Pancreas (tissue), 10 donors: ENCODE results near the gene TRIM50. TPM values are rescaled to one million over a fixed set of nuclear protein-coding genes. Genes with fewer than 3 reads are reported as not detected.
"Not testable (repeated sequence)": the region's sequence is repeated elsewhere in the genome, so short reads cannot be mapped to it uniquely, and the experiment has no call there.

ENCODE experiments used
- ATAC-seq, 4 donors: fragments of 200-7000 bp; cut with Tn5 transposase; one replicate each; pipeline versions ENCODE4 v1.8.0 to v1.9.1; 2020; ENCODE audit warnings: mild to moderate bottlenecking in 4 of 4, moderate library complexity in 4 of 4
- DNase-seq, 6 donors: peaks; one replicate each; pipeline ENCODE4 v3.0.0-alpha.2; 2020
- FAIRE-seq: peaks from 2 replicates; lab custom pipeline; 2012; peaks lifted over from hg19 to GRCh38; lab: Jason Lieb, UNC
- H3K27ac ChIP-seq, 4 donors: fragments of 200-600 bp; sonication (generic); 1 replicate in 3 of 4; 2 replicates in 1 of 4; pipeline versions ENCODE4 v1.5.0 to v1.8.0; 2020
- H3K27me3 ChIP-seq, 4 donors: fragments of 200-600 bp; one replicate each; pipeline ENCODE4 v1.8.0; 2021
- H3K36me3 ChIP-seq, 3 donors: fragments of 200-600 bp; sonication (generic) in 1 of 3; one replicate each; pipeline versions ENCODE4 v1.5.0 to v1.8.0; 2020 to 2021
- H3K4me1 ChIP-seq, 3 donors: fragments of 200-600 bp; one replicate each; pipeline ENCODE4 v1.8.0; 2021
- H3K4me3 ChIP-seq, 4 donors: fragments of 200-600 bp; sonication (generic) in 2 of 4; one replicate each; pipeline versions ENCODE4 v1.5.0 to v1.8.0; 2020 to 2021
- H3K9me3 ChIP-seq, 4 donors: fragments of 200-600 bp; one replicate each; pipeline ENCODE4 v1.8.0; 2021
- WGBS, 2 donors: extraction: QIAGEN DNeasy Blood & Tissue Kit; methylation state at CpG; one replicate each; pipeline ENCODE4 v1.1.7; 2013; 5-methylcytosine and 5-hydroxymethylcytosine counted together
- intact Hi-C, 3 donors: fragments of 100-400 bp; cut with DNase I; formaldehyde crosslinking; loops; one replicate each; pipeline versions ENCODE4 v1.11.1 to v1.14.2; 2022
- polyA plus RNA-seq, 2 donors: library from polyadenylated mRNA; stranded (reverse); fragments of 200-250 nt; gene quantifications; one replicate each; pipeline ENCODE4 v1.2.3, GENCODE V29; 2013
- total RNA-seq, 6 donors: library from RNA; stranded (reverse); fragmentation: NEBNext Ultra II Directional in 4 of 6; extraction: Animal tissue kit (Norgen Biotek cat#: 25700) in 4 of 6; gene quantifications; one replicate each; pipeline versions ENCODE4 v1.2.1 to v1.2.4, GENCODE V29; 2021 to 2023
- donor health status: healthy with polysubstance abuse.
- donor health status: DM: no; HTN: no; CAD: no; lungs with moderate emphysema.
- donor health status: DM: no; HTN: no; CAD: no.
- donor health status: control.
- donor health status: control.
- donor health status: Bipolar disorder and iron deficiency.
- donor health status: DM: yes; HTN: yes; CAD: no.
- donor health status: DM: no; HTN: no; CAD: no.
- donor health status: DM: no; HTN: no; CAD: no.
- donor health status: DM: yes; HTN: yes; CAD: no.

TRIM50 gene
- total and polyA plus RNA-seq, 8 donors: 5.5 to 35.9 (median 16.9) TPM

DNA sequence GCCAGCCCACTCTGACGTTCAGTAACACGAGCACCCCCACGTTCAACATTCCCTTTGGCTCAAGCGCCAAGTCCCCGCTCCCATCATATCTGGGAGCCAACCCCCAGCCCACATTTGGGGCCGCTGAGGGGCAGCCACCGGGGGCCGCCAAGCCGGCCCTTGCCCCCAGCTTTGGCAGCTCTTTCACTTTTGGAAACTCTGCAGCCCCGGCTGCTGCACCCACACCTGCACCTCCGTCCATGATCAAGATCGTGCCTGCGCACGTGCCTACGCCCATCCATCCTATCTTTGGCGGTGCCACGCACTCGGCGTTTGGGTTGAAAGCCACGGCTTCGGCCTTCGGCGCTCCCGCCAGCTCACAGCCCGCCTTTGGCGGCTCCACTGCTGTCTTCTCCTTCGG, 30.2 kb downstream of the TRIM50 start:
- H3K27me3 ChIP-seq, FAIRE-seq, ATAC-seq, H3K9me3 ChIP-seq, DNase-seq, H3K4me1 ChIP-seq, H3K36me3 ChIP-seq, intact Hi-C loops, H3K27ac ChIP-seq, H3K4me3 ChIP-seq: not testable (repeated sequence)
- WGBS, 2 donors: 82 to 86% methylated on average over 9 to 26 of the region's 27 CpGs

DNA sequence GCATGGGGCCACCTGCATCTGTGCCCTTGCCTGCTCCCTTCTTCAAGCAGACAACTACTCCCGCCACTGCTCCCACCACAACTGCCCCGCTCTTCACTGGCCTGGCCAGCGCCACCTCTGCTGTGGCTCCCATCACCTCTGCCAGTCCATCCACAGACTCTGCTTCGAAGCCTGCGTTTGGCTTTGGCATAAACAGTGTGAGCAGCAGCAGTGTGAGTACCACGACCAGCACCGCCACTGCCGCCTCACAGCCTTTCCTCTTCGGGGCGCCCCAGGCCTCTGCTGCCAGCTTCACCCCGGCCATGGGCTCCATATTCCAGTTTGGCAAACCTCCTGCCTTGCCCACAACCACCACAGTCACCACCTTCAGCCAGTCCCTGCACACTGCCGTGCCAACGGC, 30.6 kb downstream of the TRIM50 start:
- ATAC-seq, intact Hi-C loops, H3K36me3 ChIP-seq, H3K4me3 ChIP-seq, H3K27ac ChIP-seq, H3K27me3 ChIP-seq, H3K4me1 ChIP-seq, FAIRE-seq, H3K9me3 ChIP-seq, DNase-seq: not testable (repeated sequence)
- no CpG with 5 or more reads among the region's 13 CpGs for WGBS, 2 donors

DNA sequence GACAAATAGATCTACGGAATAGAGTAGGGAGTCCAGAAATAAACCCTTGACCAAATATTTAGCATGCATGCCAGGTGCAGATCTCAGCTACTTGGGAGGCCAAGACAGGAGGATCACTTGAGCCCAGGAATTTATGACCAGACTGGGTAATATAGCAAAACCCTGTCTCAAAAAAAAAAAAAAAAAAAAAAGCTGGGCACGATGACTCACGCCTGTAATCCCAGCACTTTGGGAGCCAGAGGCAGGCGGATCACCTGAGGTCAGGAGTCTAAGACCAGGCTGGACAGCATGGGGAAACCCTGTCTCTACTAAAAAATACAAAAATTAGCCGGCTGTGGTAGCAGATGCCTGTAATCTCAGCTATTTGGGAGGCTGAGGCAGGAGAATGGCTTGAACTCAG, 50.7 kb downstream of the TRIM50 start:
- ATAC-seq, H3K9me3 ChIP-seq: not testable (repeated sequence)

DNA sequence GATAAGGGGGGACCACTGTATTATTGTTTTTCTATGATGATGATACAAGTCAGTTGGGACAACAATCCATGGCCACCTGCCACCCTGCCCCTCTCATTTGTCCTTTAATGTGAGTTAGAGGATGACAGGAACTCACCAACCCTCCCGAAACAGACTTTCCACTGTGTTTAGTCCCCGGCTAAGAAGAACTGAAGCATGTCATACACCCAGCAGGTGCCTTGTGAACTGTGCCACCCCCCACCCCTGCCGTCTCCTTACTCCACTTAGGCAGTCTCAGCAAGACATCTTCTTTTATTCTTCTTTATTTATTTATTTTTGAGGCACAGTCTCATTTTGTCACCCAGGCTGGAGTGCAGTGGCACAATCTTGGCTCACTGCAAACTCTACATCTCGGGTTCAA, 60.1 kb downstream of the TRIM50 start:
- FAIRE-seq, H3K27me3 ChIP-seq, H3K27ac ChIP-seq, ATAC-seq, H3K4me1 ChIP-seq, H3K4me3 ChIP-seq, H3K9me3 ChIP-seq, H3K36me3 ChIP-seq, intact Hi-C loops, DNase-seq: not testable (repeated sequence)
- WGBS, 2 donors: 77 to 84% methylated on average over 3 of the region's 4 CpGs

More for the DNA sequence above, 50.7 kb downstream of the TRIM50 start:
- H3K36me3 ChIP-seq, intact Hi-C loops, H3K27ac ChIP-seq, H3K4me3 ChIP-seq, FAIRE-seq, DNase-seq, H3K4me1 ChIP-seq, H3K27me3 ChIP-seq: not testable (repeated sequence)
- 32 to 45% methylated on average over 1 of the region's 5 CpGs for WGBS, 2 donors

DNA sequence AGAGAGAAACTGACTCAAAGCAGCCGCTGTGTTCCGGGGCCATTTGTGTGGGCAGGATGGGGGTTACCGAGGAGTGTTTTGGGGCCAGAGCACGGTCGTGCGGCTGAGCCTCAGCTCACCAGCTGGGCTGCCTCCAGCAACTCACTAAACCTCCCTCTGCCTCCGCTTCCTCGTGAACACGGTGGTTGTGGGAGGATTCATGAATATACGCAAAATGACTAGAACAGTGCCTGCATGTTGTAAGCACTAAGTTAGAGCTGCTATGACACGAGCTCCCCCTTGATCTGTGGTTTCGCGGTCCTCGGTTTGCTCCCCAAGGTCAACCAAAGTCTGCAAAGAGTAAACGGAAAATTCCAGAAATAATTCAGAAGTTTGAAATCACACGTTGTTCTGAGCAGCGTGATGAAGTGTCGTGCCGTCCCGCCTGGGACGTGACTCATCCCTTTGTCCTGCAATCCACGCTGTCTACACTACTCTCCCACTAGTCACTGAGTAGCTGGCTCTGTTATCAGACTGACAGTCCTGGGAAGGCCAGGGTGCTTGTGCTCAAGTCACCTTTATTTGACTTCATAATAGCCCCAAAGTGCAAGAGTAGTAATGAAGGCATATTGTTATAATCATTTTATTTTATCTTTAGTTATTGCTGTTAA, 61.0 kb downstream of the TRIM50 start:
- intact Hi-C loops, H3K27me3 ChIP-seq, H3K4me1 ChIP-seq, H3K27ac ChIP-seq, H3K36me3 ChIP-seq, H3K9me3 ChIP-seq, H3K4me3 ChIP-seq, FAIRE-seq, DNase-seq: not testable (repeated sequence)
- WGBS, 2 donors: no CpG with 5 or more reads among the region's 22 CpGs
- peak in 1 of 4 donors; percentile 71 for ATAC-seq

Other genes starting within 250 kb of the TRIM50 start
- not detected for gene SPDYE9, start 242.0 kb downstream of the TRIM50 start, total RNA-seq
- not detected for gene SPDYE9, start 242.0 kb downstream of the TRIM50 start, polyA plus RNA-seq
- 10 to 100 TPM; 11.4 to 19.1 (median 15.9) TPM for gene NSUN5, start 19.3 kb downstream of the TRIM50 start, total RNA-seq
- 10 to 100 TPM; 28.3 to 35.3 TPM for gene NSUN5, start 19.3 kb downstream of the TRIM50 start, polyA plus RNA-seq
- not detected for gene FKBP6, start 79 bp upstream of the TRIM50 start, total RNA-seq
- under 1 TPM; 0.05 to 0.38 TPM for gene FKBP6, start 79 bp upstream of the TRIM50 start, polyA plus RNA-seq
- gene FZD9, start 105.7 kb upstream of the TRIM50 start, total RNA-seq: under 1 TPM; 0.28 to 0.63 (median 0.46) TPM
- gene FZD9, start 105.7 kb upstream of the TRIM50 start, polyA plus RNA-seq: under 1 TPM; 0.38 to 0.95 TPM
- gene BAZ1B, start 194.2 kb upstream of the TRIM50 start, total RNA-seq: 10 to 100 TPM; 16.1 to 29.0 (median 18.9) TPM
- 10 to 100 TPM; 11.6 to 12.8 TPM for gene BAZ1B, start 194.2 kb upstream of the TRIM50 start, polyA plus RNA-seq
- 10 to 100 TPM; 13.5 to 20.9 (median 17.1) TPM for gene BCL7B, start 229.6 kb upstream of the TRIM50 start, total RNA-seq
- gene BCL7B, start 229.6 kb upstream of the TRIM50 start, polyA plus RNA-seq: 10 to 100 TPM; 34.4 to 44.6 TPM